CD4-positive, alpha-beta T cell (primary cell): ENCODE data around the gene ATPAF2. TPM values are rescaled to one million over a fixed set of nuclear protein-coding genes. Genes with fewer than 3 reads are reported as not detected.

Source experiments
- ATAC-seq: fragments of 200-7000 bp; cut with Tn5 transposase; one replicate; pipeline ENCODE4 v1.10.0; 2022; ENCODE audit warnings: mild to moderate bottlenecking; ENCODE audit not compliant: poor library complexity
- CTCF ChIA-PET: fragments of 350-600 bp; sonication (Branson Sonifier 250); formaldehyde crosslinking; loops from one replicate; lab custom pipeline; 2021; ENCODE audit warnings: antibody characterized with exemption, inconsistent platforms; lab: Charles Lee
- POLR2A ChIA-PET: fragments of 350-600 bp; sonication (Branson Sonifier 250); formaldehyde crosslinking; loops from one replicate; lab custom pipeline; 2021; ENCODE audit warnings: antibody characterized with exemption, inconsistent platforms; lab: Charles Lee
- DNase-seq, 14 experiments: peaks; one replicate each; pipeline ENCODE4 v3.0.0-alpha.2; 2013 to 2020; ENCODE audit warnings: mixed read lengths in 2 of 14
- H3K27ac ChIP-seq, 2 donors: one replicate each; pipeline versions ENCODE4 v1.5.1 to v1.7.0; 2013; ENCODE audit warnings: low read length in 2 of 2, low read depth in 1 of 2, mild to moderate bottlenecking in 1 of 2
- H3K27me3 ChIP-seq, 2 experiments: 1 replicate in 1 of 2; 2 replicates in 1 of 2; pipeline versions ENCODE4 v1.6.1 to v1.7.0; 2013; ENCODE audit warnings: low read length in 2 of 2, control low read depth in 1 of 2, mild to moderate bottlenecking in 1 of 2, moderate library complexity in 1 of 2; ENCODE audit not compliant: insufficient read depth in 2 of 2, control insufficient read depth in 1 of 2
- H3K36me3 ChIP-seq: one replicate; pipeline ENCODE4 v1.6.1; 2013; ENCODE audit warnings: low read length, control low read depth; ENCODE audit not compliant: insufficient read depth
- H3K4me1 ChIP-seq: one replicate; pipeline ENCODE4 v1.6.1; 2013; ENCODE audit warnings: low read length, control low read depth; ENCODE audit not compliant: insufficient read depth
- H3K4me3 ChIP-seq: one replicate; pipeline ENCODE4 v1.5.1; 2013; ENCODE audit warnings: mild to moderate bottlenecking, low read length, moderate library complexity
- H3K9me3 ChIP-seq, 2 experiments: 1 replicate in 1 of 2; 2 replicates in 1 of 2; pipeline versions ENCODE4 v1.6.1 to v1.7.0; 2013; ENCODE audit warnings: low read length in 2 of 2, mild to moderate bottlenecking in 2 of 2, control low read depth in 1 of 2, moderate library complexity in 1 of 2; ENCODE audit not compliant: control insufficient read depth in 1 of 2, insufficient read depth in 1 of 2
- H3K27ac Mint-ChIP-seq: one replicate; pipeline ENCODE4 v1.8.0; 2020; ENCODE audit warnings: mixed read lengths
- H3K27me3 Mint-ChIP-seq: one replicate; pipeline ENCODE4 v1.8.0; 2021; ENCODE audit warnings: mixed read lengths
- H3K36me3 Mint-ChIP-seq: one replicate; pipeline ENCODE4 v1.8.0; 2021; ENCODE audit warnings: low read depth, mixed read lengths
- H3K4me1 Mint-ChIP-seq: one replicate; pipeline ENCODE4 v1.8.0; 2021; ENCODE audit warnings: low read depth, mixed read lengths
- H3K4me3 Mint-ChIP-seq: one replicate; pipeline ENCODE4 v1.8.0; 2020; ENCODE audit warnings: mild to moderate bottlenecking, mixed read lengths
- H3K9me3 Mint-ChIP-seq: one replicate; pipeline ENCODE4 v1.8.0; 2020; ENCODE audit warnings: mixed read lengths
- intact Hi-C, 2 experiments: fragments of 100-400 bp; cut with DNase I in 1 of 2; cut with micrococcal nuclease in 1 of 2; formaldehyde crosslinking; loops; one replicate each; pipeline versions ENCODE4 v1.15.1 to v1.9.0; 2023 to 2025; cut with DNase I, micrococcal nuclease
- total RNA-seq, 174 experiments: library from RNA in 2 of 174; stranded (reverse) in 2 of 174; gene quantifications; one replicate each; pipeline ENCODE4 v1.2.3 and lab custom pipeline; 2021 to 2026
- TF ChIP-seq, protein P1 (sequence below): fragments of 200-600 bp; IDR thresholded peaks from one replicate; pipeline ENCODE4 v1.8.0; 2022; ENCODE audit warnings: antibody characterized with exemption, mild to moderate bottlenecking

The ATPAF2 gene
- total RNA-seq, 2 experiments from 2014 or later = 20.8 to 21.9 TPM

DNA sequence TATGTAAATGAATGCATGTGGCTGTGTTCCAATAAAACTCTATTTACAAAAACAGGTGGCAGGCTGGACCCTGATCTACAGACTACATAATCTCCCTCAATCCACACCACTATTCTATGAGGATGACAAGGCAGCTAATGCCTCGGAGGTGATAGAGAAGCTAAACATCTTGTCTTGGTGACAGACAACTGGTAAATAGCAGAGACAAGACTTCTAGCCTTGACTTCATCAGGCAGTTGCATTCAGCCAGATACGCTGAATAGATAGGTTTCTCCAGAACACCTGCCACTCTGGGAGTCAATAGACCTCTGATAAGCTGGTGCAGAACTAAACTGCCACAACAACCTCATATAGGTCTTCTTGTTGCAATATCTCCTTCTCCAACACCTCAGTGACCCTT, 3.3 kb downstream of the ATPAF2 start:
- intact Hi-C loops = loop anchor here (2.0 to 10.0 kb wide), 4 partner anchors 281 to 678 kb away; partner anchors contain the start of gene MED9 (in 1 of the 2)
- no peak overlapping the region for H3K27ac ChIP-seq
- Mint-ChIP-seq H3K4me3 (peak overlapping the region; percentile 56), H3K9me3 (no peaks in the 10 kb centered on the region), H3K27me3 (no peaks in the 10 kb centered on the region), H3K27ac (no peak overlapping the region), H3K36me3 (peaks cover 11% of the 10 kb centered on the region), H3K4me1 (peaks cover 47% of the 10 kb centered on the region)
- DNase-seq = no peak
- no peak overlapping the region for H3K4me3 ChIP-seq
- ChIA-PET CTCF (no interaction called here), POLR2A (interaction anchor here (0.7 to 0.9 kb wide), 2 partner anchors 63 to 292 kb away, joined by 3 to 4 read pairs; partner anchors contain the start of genes DRC3 and TOM1L2)
- TF ChIP-seq, protein P1, sequence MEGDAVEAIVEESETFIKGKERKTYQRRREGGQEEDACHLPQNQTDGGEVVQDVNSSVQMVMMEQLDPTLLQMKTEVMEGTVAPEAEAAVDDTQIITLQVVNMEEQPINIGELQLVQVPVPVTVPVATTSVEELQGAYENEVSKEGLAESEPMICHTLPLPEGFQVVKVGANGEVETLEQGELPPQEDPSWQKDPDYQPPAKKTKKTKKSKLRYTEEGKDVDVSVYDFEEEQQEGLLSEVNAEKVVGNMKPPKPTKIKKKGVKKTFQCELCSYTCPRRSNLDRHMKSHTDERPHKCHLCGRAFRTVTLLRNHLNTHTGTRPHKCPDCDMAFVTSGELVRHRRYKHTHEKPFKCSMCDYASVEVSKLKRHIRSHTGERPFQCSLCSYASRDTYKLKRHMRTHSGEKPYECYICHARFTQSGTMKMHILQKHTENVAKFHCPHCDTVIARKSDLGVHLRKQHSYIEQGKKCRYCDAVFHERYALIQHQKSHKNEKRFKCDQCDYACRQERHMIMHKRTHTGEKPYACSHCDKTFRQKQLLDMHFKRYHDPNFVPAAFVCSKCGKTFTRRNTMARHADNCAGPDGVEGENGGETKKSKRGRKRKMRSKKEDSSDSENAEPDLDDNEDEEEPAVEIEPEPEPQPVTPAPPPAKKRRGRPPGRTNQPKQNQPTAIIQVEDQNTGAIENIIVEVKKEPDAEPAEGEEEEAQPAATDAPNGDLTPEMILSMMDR = no peak
- ATAC-seq = no peak
- no peaks in the 10 kb centered on the region for H3K9me3 ChIP-seq
- H3K27me3 ChIP-seq = no peaks in the 10 kb centered on the region
- no peaks in the 10 kb centered on the region for H3K36me3 ChIP-seq
- peaks cover 40% of the 10 kb centered on the region for H3K4me1 ChIP-seq

DNA sequence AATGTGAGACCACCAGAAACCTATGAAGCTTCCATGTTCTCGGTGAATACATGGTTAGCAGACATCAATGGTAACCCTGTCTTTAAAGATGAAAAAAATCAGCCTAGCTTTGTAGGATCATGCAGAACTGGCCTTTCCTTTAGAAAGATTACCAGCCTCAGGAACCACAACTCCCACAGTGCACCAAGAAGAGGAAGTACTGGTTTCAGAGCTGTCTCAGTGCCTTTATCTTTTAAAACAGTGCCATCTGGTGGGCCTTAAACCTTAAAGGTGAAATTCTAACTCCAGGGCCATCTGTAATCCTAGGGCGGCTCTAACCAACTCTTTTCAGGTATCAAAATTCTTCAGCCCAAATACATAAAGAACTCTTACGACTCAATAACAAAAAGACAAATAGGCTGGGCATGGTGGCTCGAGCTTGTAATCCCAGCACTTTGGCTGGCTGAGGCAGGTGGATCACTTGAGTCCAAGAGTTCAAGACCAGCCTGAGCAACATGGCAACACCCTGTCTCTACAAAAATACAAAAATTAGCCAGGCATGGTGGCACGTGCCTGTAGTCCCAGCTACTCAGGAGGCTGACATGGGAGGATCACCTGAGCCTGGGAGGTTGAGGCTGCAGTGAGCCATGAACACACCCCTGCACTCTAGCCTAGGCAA, 5.4 kb downstream of the ATPAF2 start:
- ChIA-PET POLR2A (interaction anchor here (0.9 to 1.7 kb wide), 6 partner anchors 9 to 351 kb away, joined by 3 to 10 read pairs (median 5); partner anchors contain the start of genes DRC3 and TOM1L2), CTCF (interaction anchor here (1.0 to 2.0 kb wide), 7 partner anchors 9 to 769 kb away, joined by 3 to 13 read pairs (median 3); partner anchors contain the start of genes DRC3 and TOM1L2)
- Histone ChIP-seq H3K36me3 (no peaks in the 10 kb centered on the region), H3K4me3 (no peak overlapping the region), H3K9me3 (no peaks in the 10 kb centered on the region), H3K4me1 (peaks cover 28% of the 10 kb centered on the region), H3K27me3 (no peaks in the 10 kb centered on the region), H3K27ac (no peak overlapping the region)
- peak in 11 of 14 experiments; percentile 11 to 87 (median 46) for DNase-seq
- no peaks in the 10 kb centered on the region for H3K9me3 Mint-ChIP-seq
- H3K27me3 Mint-ChIP-seq = no peaks in the 10 kb centered on the region
- peak overlapping the region; percentile 77 for H3K4me3 Mint-ChIP-seq
- peaks cover 2% of the 10 kb centered on the region for H3K36me3 Mint-ChIP-seq
- TF ChIP-seq, protein P1 = peak; percentile 69
- peaks cover 30% of the 10 kb centered on the region for H3K4me1 Mint-ChIP-seq
- peak; percentile 98 for ATAC-seq
- H3K27ac Mint-ChIP-seq = peak overlapping the region; percentile 60
- intact Hi-C loops = loop anchor here (1.0 to 10.0 kb wide), 4 partner anchors 142 to 352 kb away; partner anchors contain the start of gene RAI1 (in 2 of the 2)

DNA sequence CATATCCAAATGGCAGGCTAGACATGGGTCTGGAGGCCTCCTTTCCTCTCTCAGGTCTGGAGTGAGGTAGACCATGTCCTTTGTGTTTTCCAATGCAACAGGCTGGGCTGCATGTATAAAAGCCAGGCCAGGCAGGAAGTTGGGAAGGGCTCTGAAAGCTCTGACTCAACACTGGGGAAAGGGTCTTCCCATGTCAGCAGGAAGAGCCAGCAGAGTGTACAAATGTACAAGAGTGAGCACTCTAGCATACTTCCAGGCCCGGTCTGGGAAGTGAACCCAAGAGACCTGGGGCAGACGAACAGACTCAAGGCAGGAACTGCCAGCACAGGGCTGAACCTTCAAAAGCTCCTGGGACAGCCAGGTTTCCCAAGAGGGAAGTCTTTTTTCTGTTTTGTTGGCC, 7.0 kb downstream of the ATPAF2 start:
- Mint-ChIP-seq H3K4me1 (peaks cover 14% of the 10 kb centered on the region), H3K9me3 (no peaks in the 10 kb centered on the region), H3K27me3 (no peaks in the 10 kb centered on the region), H3K27ac (no peak overlapping the region), H3K4me3 (no peak overlapping the region), H3K36me3 (peaks cover 8% of the 10 kb centered on the region)
- intact Hi-C loops = loop anchor here in 1 of 2 experiments (1.0 to 10.0 kb wide), 3 partner anchors 141 to 277 kb away; no protein-coding TSS in a partner anchor
- CTCF ChIA-PET = no interaction called here
- H3K9me3 ChIP-seq = no peaks in the 10 kb centered on the region
- peaks cover 12% of the 10 kb centered on the region for H3K4me1 ChIP-seq
- H3K27me3 ChIP-seq = no peaks in the 10 kb centered on the region
- POLR2A ChIA-PET = no interaction called here
- TF ChIP-seq, protein P1 = no peak
- ATAC-seq (no peak), DNase-seq (no peak)
- no peak overlapping the region for H3K27ac ChIP-seq
- no peak overlapping the region for H3K4me3 ChIP-seq
- peaks cover 10% of the 10 kb centered on the region for H3K36me3 ChIP-seq
